ENCODE results near the gene LARGE1.
A peak's percentile ranks its signal among the peaks of the same experiment; 100 is the strongest.

The LARGE1 gene

DNA sequence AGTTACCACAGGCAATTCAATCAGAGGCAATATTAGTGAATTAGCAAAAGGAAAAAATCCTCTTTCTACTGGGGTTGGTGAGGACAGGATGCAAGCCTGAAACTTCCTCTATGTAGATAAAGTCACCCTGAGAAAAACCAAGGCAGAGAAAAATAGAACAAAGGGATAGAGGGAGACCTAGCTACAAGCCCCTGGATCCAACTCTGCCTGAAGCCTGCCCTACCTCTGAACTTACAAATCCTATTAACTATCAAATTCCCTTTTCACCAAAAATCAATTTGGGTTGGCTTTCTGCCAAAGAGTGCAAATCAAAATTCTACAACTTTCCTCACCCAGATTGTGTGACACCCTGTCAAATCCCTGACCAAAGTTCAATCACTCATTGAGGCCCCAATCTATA lies 161.3 kb downstream of the LARGE1 start:
- Histone ChIP-seq H2BK120ac (ENCODE audit: low read depth, low read length) (no peak overlapping the region), H2BK12ac (ENCODE audit: low read length) (no peak overlapping the region), H3K23ac (ENCODE audit: low read depth, low read length, poor library complexity) (no peak overlapping the region), H3K27me3 (ENCODE audit: control insufficient read depth in 3 of 3, insufficient read depth in 3 of 3, low read depth in 1 of 3, low read length in 3 of 3) (no peaks in the 10 kb centered on the region), H3K9me3 (replicated peaks in 1 of 2; ENCODE audit: control insufficient read depth in 2 of 2, insufficient read depth in 1 of 2, low read depth in 1 of 2, low read length in 2 of 2) (no peaks in the 10 kb centered on the region), H2BK5ac (ENCODE audit: low read length) (no peak overlapping the region), H3K4me2 (ENCODE audit: insufficient read depth, low read length, poor library complexity, severe bottlenecking) (no peak overlapping the region), H3K27ac (replicated peaks; ENCODE audit: low read length) (no peak overlapping the region), H4K91ac (ENCODE audit: low read depth, low read length, poor library complexity) (no peak overlapping the region), H3K4me3 (ENCODE audit: low read length in 2 of 2) (no peak overlapping the region), H3K9ac (ENCODE audit: low read depth, low read length, poor library complexity) (no peak overlapping the region), H2BK15ac (ENCODE audit: low read length) (no peak overlapping the region), H4K8ac (ENCODE audit: low read depth, low read length) (no peak overlapping the region), H3K18ac (ENCODE audit: low read length) (no peak overlapping the region), H3K14ac (ENCODE audit: low read length) (no peak overlapping the region), H2AFZ (ENCODE audit: low read length) (no peak overlapping the region), H3K79me1 (ENCODE audit: low read depth, low read length) (no peaks in the 10 kb centered on the region), H3K36me3 (replicated peaks in 1 of 2; ENCODE audit: control insufficient read depth in 2 of 2, insufficient read depth in 2 of 2, low read length in 2 of 2) (no peaks in the 10 kb centered on the region), H2AK5ac (ENCODE audit: low read depth, low read length) (no peak overlapping the region), H3K4ac (ENCODE audit: low read length) (no peak overlapping the region), H3K4me1 (ENCODE audit: control insufficient read depth in 2 of 2, insufficient read depth in 1 of 2, low read depth in 1 of 2, low read length in 2 of 2) (peaks cover 22 to 35% of the 10 kb centered on the region in 2 donors)
- no peak for DNase-seq (ENCODE audit: low spot score)

DNA sequence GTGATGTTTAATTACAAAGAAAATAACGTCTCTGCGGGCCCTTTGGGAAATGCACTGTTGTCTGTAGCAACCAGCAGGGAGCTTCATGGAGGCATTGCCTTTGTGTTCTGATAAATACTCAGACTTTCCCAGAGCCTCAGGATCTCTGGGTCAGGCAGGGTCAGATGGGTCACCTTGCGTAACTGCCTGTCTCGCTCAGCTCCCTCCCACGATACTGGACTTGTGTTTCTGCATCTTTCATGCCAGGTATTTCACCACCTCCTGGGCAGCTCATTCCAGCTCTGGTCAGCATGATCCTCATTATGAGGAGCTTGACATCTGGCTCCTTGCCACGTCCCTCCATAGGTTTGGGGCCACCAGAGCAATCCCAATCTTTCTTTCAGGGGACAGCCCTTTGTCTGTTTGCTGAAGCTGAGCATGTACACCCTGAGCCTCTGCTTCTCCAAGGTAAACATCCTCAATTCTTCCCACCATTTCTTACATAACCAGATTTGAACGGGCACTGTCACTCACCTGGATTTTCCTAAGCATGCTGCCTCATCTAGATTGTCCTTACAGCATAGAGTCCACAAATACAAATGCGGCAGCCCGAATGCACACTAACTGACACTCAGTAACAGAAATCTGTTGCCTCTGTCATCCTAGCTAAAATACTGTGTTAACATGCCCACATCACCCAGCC lies 162.3 kb downstream of the LARGE1 start:
- Histone ChIP-seq H4K91ac (ENCODE audit: low read depth, low read length, poor library complexity) (no peak overlapping the region), H3K18ac (ENCODE audit: low read length) (no peak overlapping the region), H3K79me1 (ENCODE audit: low read depth, low read length) (no peaks in the 10 kb centered on the region), H3K4me2 (ENCODE audit: insufficient read depth, low read length, poor library complexity, severe bottlenecking) (no peak overlapping the region), H3K23ac (ENCODE audit: low read depth, low read length, poor library complexity) (no peak overlapping the region), H4K8ac (ENCODE audit: low read depth, low read length) (no peak overlapping the region), H2BK5ac (ENCODE audit: low read length) (no peak overlapping the region), H2BK12ac (ENCODE audit: low read length) (no peak overlapping the region), H3K27me3 (ENCODE audit: control insufficient read depth in 3 of 3, insufficient read depth in 3 of 3, low read depth in 1 of 3, low read length in 3 of 3) (no peaks in the 10 kb centered on the region), H3K9ac (ENCODE audit: low read depth, low read length, poor library complexity) (no peak overlapping the region), H3K9me3 (replicated peaks in 1 of 2; ENCODE audit: control insufficient read depth in 2 of 2, insufficient read depth in 1 of 2, low read depth in 1 of 2, low read length in 2 of 2) (peaks cover 0 to 4% of the 10 kb centered on the region in 2 donors), H2BK120ac (ENCODE audit: low read depth, low read length) (no peak overlapping the region), H3K4me1 (ENCODE audit: control insufficient read depth in 2 of 2, insufficient read depth in 1 of 2, low read depth in 1 of 2, low read length in 2 of 2) (peaks cover 22 to 32% of the 10 kb centered on the region in 2 donors), H3K14ac (ENCODE audit: low read length) (no peak overlapping the region), H2BK15ac (ENCODE audit: low read length) (no peak overlapping the region), H3K4me3 (ENCODE audit: low read length in 2 of 2) (no peak overlapping the region), H3K4ac (ENCODE audit: low read length) (no peak overlapping the region), H2AK5ac (ENCODE audit: low read depth, low read length) (no peak overlapping the region), H3K27ac (replicated peaks; ENCODE audit: low read length) (peak overlapping the region; percentile 3), H3K36me3 (replicated peaks in 1 of 2; ENCODE audit: control insufficient read depth in 2 of 2, insufficient read depth in 2 of 2, low read length in 2 of 2) (no peaks in the 10 kb centered on the region), H2AFZ (ENCODE audit: low read length) (no peak overlapping the region)
- no peak for DNase-seq (ENCODE audit: low spot score)
- WGBS, 2 donors (ENCODE audit: extremely low coverage in 2 of 2, insufficient read length in 2 of 2, insufficient replicate concordance in 1 of 2), result no CpG with 5 or more reads among the region's 9 CpGs

DNA sequence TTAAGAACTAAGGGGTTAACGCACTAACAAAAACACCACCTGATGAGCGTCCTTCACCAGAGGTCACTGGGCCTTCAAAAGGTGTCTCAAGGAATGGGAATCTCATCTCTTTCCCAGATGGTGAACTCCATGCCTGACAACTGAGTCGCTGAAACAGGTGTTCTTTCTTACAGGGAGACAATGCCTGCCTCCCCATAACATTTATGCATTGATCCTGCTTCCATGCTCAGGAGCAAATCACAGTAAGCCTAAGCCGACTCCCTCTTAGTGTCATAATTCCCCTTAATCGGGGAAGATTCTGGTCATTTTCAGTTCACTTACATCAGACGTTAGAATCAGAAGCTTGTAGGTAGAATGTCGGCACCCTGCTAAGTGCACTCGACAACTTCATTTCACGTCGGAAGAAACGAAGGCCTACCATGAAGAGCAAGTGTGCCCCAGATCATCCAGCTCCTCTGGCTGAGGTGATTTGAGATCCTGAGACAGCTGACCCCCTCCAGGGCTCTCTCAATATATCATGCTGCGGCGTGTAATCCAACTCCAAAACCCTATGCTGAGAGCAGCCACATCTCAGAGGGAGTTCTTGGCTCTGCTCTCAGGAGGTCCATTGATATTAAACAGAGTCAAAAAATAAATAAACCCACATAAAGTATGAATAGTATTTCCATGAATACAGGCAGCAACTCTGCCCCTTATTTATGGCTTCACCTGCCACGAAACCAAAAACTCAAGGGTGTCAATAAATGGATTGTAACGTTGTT lies 163.1 kb downstream of the LARGE1 start:
- no peak overlapping the region for H4K8ac ChIP-seq (ENCODE audit: low read depth, low read length)
- no peak for DNase-seq (ENCODE audit: low spot score)
- H2AFZ ChIP-seq (ENCODE audit: low read length), result no peak overlapping the region
- no peak overlapping the region for H3K4me3 ChIP-seq (ENCODE audit: low read length in 2 of 2)
- H3K79me1 ChIP-seq (ENCODE audit: low read depth, low read length), result no peaks in the 10 kb centered on the region
- no peaks in the 10 kb centered on the region for H3K36me3 ChIP-seq (replicated peaks in 1 of 2; ENCODE audit: control insufficient read depth in 2 of 2, insufficient read depth in 2 of 2, low read length in 2 of 2)
- H3K23ac ChIP-seq (ENCODE audit: low read depth, low read length, poor library complexity), result no peak overlapping the region
- H4K91ac ChIP-seq (ENCODE audit: low read depth, low read length, poor library complexity), result no peak overlapping the region
- H3K27ac ChIP-seq (replicated peaks; ENCODE audit: low read length), result no peak overlapping the region
- H2AK5ac ChIP-seq (ENCODE audit: low read depth, low read length), result no peak overlapping the region
- H3K14ac ChIP-seq (ENCODE audit: low read length), result no peak overlapping the region
- H3K18ac ChIP-seq (ENCODE audit: low read length), result no peak overlapping the region
- no peak overlapping the region for H2BK15ac ChIP-seq (ENCODE audit: low read length)
- no peak overlapping the region for H3K4me2 ChIP-seq (ENCODE audit: insufficient read depth, low read length, poor library complexity, severe bottlenecking)
- no peak overlapping the region for H2BK12ac ChIP-seq (ENCODE audit: low read length)
- no CpG with 5 or more reads among the region's 15 CpGs for WGBS, 2 donors (ENCODE audit: extremely low coverage in 2 of 2, insufficient read length in 2 of 2, insufficient replicate concordance in 1 of 2)
- H2BK120ac ChIP-seq (ENCODE audit: low read depth, low read length), result no peak overlapping the region
- H2BK5ac ChIP-seq (ENCODE audit: low read length), result no peak overlapping the region
- no peak overlapping the region for H3K9ac ChIP-seq (ENCODE audit: low read depth, low read length, poor library complexity)
- no peaks in the 10 kb centered on the region for H3K27me3 ChIP-seq (ENCODE audit: control insufficient read depth in 3 of 3, insufficient read depth in 3 of 3, low read depth in 1 of 3, low read length in 3 of 3)
- H3K9me3 ChIP-seq (replicated peaks in 1 of 2; ENCODE audit: control insufficient read depth in 2 of 2, insufficient read depth in 1 of 2, low read depth in 1 of 2, low read length in 2 of 2), result peaks cover 0 to 4% of the 10 kb centered on the region in 2 donors
- peaks cover 22 to 32% of the 10 kb centered on the region in 2 donors for H3K4me1 ChIP-seq (ENCODE audit: control insufficient read depth in 2 of 2, insufficient read depth in 1 of 2, low read depth in 1 of 2, low read length in 2 of 2)
- H3K4ac ChIP-seq (ENCODE audit: low read length), result no peak overlapping the region

DNA sequence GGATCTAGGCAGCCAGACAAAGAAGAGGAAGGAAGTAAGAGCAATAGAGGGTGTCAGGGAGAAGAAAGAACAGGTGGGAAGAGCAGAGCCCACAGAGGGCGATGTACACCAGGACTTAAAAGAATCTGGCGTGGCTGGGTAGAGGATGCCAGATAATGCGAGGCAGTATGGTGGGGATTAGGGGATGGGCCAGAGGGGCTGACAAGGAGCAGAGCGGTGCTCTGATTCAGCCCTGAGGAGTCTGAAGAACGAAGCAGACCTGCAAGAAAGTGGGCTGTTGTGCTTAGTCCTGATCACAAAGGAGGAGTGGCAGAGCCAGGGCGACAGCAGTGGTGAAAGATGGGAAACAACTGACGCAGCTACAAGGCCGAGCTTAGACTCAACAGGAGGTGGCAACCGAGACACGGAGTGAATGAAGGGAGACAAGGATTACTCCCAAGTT lies 163.7 kb downstream of the LARGE1 start:
- Histone ChIP-seq H3K18ac (ENCODE audit: low read length) (no peak overlapping the region), H3K4me3 (ENCODE audit: low read length in 2 of 2) (no peak overlapping the region), H4K91ac (ENCODE audit: low read depth, low read length, poor library complexity) (no peak overlapping the region)

More for the DNA sequence above, 163.7 kb downstream of the LARGE1 start:
- Histone ChIP-seq H3K4me1 (ENCODE audit: control insufficient read depth in 2 of 2, insufficient read depth in 1 of 2, low read depth in 1 of 2, low read length in 2 of 2) (peaks cover 22 to 32% of the 10 kb centered on the region in 2 donors), H2BK120ac (ENCODE audit: low read depth, low read length) (no peak overlapping the region), H3K36me3 (replicated peaks in 1 of 2; ENCODE audit: control insufficient read depth in 2 of 2, insufficient read depth in 2 of 2, low read length in 2 of 2) (no peaks in the 10 kb centered on the region), H3K9me3 (replicated peaks in 1 of 2; ENCODE audit: control insufficient read depth in 2 of 2, insufficient read depth in 1 of 2, low read depth in 1 of 2, low read length in 2 of 2) (peaks cover 0 to 4% of the 10 kb centered on the region in 2 donors), H3K27ac (replicated peaks; ENCODE audit: low read length) (no peak overlapping the region), H3K23ac (ENCODE audit: low read depth, low read length, poor library complexity) (no peak overlapping the region), H2AK5ac (ENCODE audit: low read depth, low read length) (no peak overlapping the region), H3K9ac (ENCODE audit: low read depth, low read length, poor library complexity) (no peak overlapping the region), H2BK5ac (ENCODE audit: low read length) (no peak overlapping the region), H2BK12ac (ENCODE audit: low read length) (no peak overlapping the region), H3K4me2 (ENCODE audit: insufficient read depth, low read length, poor library complexity, severe bottlenecking) (no peak overlapping the region), H3K14ac (ENCODE audit: low read length) (no peak overlapping the region), H3K79me1 (ENCODE audit: low read depth, low read length) (no peaks in the 10 kb centered on the region), H2BK15ac (ENCODE audit: low read length) (no peak overlapping the region), H2AFZ (ENCODE audit: low read length) (no peak overlapping the region), H4K8ac (ENCODE audit: low read depth, low read length) (no peak overlapping the region), H3K27me3 (ENCODE audit: control insufficient read depth in 3 of 3, insufficient read depth in 3 of 3, low read depth in 1 of 3, low read length in 3 of 3) (no peaks in the 10 kb centered on the region), H3K4ac (ENCODE audit: low read length) (no peak overlapping the region)
- no peak for DNase-seq (ENCODE audit: low spot score)
- WGBS, 2 donors (ENCODE audit: extremely low coverage in 2 of 2, insufficient read length in 2 of 2, insufficient replicate concordance in 1 of 2), result no CpG with 5 or more reads among the region's 10 CpGs
